ENCODE measurements around the gene RFX2. TPM values are rescaled to one million over a fixed set of nuclear protein-coding genes. Genes with fewer than 3 reads are reported as not detected.

Gene RFX2
- total RNA-seq, 3 donors from 2014 or later, result 6.1 to 16.2 (median 9.2) TPM

DNA sequence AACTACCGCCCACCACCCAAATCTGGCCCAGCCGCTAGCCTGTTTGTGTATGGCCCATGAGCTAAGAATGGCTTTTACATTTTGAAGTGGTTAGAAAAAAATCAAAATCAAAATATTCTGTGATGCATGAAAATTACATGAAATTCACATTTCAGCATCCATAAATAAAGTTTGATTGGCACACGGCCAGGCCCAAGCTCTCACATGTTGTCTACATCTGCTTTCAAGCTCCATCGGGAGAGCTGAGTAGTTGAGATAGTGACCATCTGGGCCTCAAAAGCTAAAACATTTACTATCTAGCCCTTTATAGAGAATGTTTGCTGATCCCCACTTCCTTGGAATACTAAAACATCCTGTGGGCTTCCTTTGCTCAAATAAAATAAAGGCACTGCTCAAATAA is 14.5 kb downstream of the RFX2 start:
- Histone ChIP-seq H3K27ac (peak overlapping the region; percentile 16 to 30), H3K27me3 (no peaks in the 10 kb centered on the region), H3K4me1 (peaks cover 0 to 4% of the 10 kb centered on the region in 2 donors), H3K36me3 (no peaks in the 10 kb centered on the region), H3K9me3 (no peaks in the 10 kb centered on the region), H3K4me3 (no peak overlapping the region)
- intact Hi-C loops (cut with DNase I; ENCODE audit: low total_unique reads), result no loop called here
- no peak for DNase-seq (ENCODE audit: low spot score in 2 of 2)
- no peak for TF ChIP-seq POLR2A (IDR thresholded peaks at IDR 0.05)
- TF ChIP-seq, protein P1, sequence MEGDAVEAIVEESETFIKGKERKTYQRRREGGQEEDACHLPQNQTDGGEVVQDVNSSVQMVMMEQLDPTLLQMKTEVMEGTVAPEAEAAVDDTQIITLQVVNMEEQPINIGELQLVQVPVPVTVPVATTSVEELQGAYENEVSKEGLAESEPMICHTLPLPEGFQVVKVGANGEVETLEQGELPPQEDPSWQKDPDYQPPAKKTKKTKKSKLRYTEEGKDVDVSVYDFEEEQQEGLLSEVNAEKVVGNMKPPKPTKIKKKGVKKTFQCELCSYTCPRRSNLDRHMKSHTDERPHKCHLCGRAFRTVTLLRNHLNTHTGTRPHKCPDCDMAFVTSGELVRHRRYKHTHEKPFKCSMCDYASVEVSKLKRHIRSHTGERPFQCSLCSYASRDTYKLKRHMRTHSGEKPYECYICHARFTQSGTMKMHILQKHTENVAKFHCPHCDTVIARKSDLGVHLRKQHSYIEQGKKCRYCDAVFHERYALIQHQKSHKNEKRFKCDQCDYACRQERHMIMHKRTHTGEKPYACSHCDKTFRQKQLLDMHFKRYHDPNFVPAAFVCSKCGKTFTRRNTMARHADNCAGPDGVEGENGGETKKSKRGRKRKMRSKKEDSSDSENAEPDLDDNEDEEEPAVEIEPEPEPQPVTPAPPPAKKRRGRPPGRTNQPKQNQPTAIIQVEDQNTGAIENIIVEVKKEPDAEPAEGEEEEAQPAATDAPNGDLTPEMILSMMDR (IDR thresholded peaks at IDR 0.05), result no peak
- TF ChIP-seq POLR2AphosphoS5 (IDR thresholded peaks at IDR 0.05), result no peak

- peak; percentile 82 to 88 for DNase-seq (ENCODE audit: low spot score in 2 of 2)
- TF ChIP-seq, protein P1 (IDR thresholded peaks at IDR 0.05), result peak in 2 of 3 donors; percentile 35 to 41
- TF ChIP-seq POLR2AphosphoS5 (IDR thresholded peaks at IDR 0.05) (peak; percentile 9 to 57 (median 55)), POLR2A (IDR thresholded peaks at IDR 0.05) (no peak)
- intact Hi-C loops (cut with DNase I; ENCODE audit: low total_unique reads), result no loop called here
- Histone ChIP-seq H3K27me3 (no peaks in the 10 kb centered on the region), H3K4me3 (peak overlapping the region; percentile 5 to 58 (median 32)), H3K27ac (peak overlapping the region; percentile 85 to 90), H3K36me3 (no peaks in the 10 kb centered on the region), H3K9me3 (no peaks in the 10 kb centered on the region), H3K4me1 (peaks cover 0 to 5% of the 10 kb centered on the region in 2 donors)
Measured at GRCh38 chr19:6092329-6093286, 17.7 kb downstream of the RFX2 start.

- Histone ChIP-seq H3K4me1 (peaks cover 0 to 11% of the 10 kb centered on the region in 2 donors), H3K27ac (peak overlapping the region; percentile 85 to 90), H3K36me3 (no peaks in the 10 kb centered on the region), H3K9me3 (no peaks in the 10 kb centered on the region), H3K27me3 (no peaks in the 10 kb centered on the region), H3K4me3 (peak overlapping the region; percentile 5 to 58 (median 32))
- intact Hi-C loops (cut with DNase I; ENCODE audit: low total_unique reads), result no loop called here
- no peak for DNase-seq (ENCODE audit: low spot score in 2 of 2)
- TF ChIP-seq POLR2A (IDR thresholded peaks at IDR 0.05) (no peak), POLR2AphosphoS5 (IDR thresholded peaks at IDR 0.05) (no peak)
- TF ChIP-seq, protein P1 (IDR thresholded peaks at IDR 0.05), result no peak
Measured at GRCh38 chr19:6091771-6092291, 18.5 kb downstream of the RFX2 start.

DNA sequence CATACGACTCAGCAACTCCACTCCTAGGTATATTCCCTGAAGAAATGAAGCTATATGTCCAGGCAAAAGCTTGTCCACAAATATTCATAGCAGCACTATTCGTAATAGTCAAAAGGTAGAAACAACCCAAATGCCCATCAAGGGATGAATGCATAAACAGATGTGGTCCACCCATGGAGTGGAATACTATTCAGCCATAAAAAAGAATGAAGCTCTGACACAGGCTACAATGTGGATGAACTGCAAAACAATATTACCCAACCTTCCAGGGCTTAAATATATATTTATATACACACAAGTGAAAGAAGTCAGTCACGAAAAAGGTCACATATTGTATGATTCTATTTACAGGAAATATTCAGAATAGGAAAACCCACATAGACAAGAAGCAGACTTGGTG is 19.7 kb downstream of the RFX2 start:
- peak overlapping the region in 1 of 2 donors; percentile 13 for H3K27ac ChIP-seq
- no peaks in the 10 kb centered on the region for H3K27me3 ChIP-seq
- H3K36me3 ChIP-seq, result no peaks in the 10 kb centered on the region
- H3K4me3 ChIP-seq, result no peak overlapping the region
- no peak for DNase-seq (ENCODE audit: low spot score in 2 of 2)
- intact Hi-C loops (cut with DNase I; ENCODE audit: low total_unique reads), result no loop called here
- TF ChIP-seq POLR2A (IDR thresholded peaks at IDR 0.05), result no peak
- no peak for TF ChIP-seq POLR2AphosphoS5 (IDR thresholded peaks at IDR 0.05)
- TF ChIP-seq, protein P1 (IDR thresholded peaks at IDR 0.05), result no peak
- peaks cover 0 to 11% of the 10 kb centered on the region in 2 donors for H3K4me1 ChIP-seq
- no peaks in the 10 kb centered on the region for H3K9me3 ChIP-seq

DNA sequence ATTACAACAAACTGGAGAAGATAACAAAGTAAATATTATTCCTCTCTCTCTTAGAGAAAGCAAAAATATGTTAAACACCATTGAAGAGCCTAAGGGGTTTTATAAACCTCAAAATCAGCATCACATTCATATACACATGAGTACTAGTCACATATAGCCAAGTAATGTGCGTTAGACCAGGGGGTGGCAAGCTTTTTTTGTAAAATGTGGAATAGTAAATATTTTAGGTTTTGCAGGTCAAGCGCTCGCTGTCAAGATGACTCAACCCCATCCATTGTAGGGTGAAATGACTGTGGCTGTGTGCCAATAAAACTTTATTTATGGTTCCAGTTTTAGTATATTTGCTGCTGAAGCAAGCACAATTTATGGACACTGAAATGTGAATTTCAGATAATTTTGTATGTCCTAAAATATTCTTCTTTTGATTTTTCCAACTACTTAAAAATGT is 21.7 kb downstream of the RFX2 start:
- Histone ChIP-seq H3K9me3 (no peaks in the 10 kb centered on the region), H3K4me3 (no peak overlapping the region), H3K27me3 (no peaks in the 10 kb centered on the region), H3K4me1 (peaks cover 0 to 11% of the 10 kb centered on the region in 2 donors), H3K27ac (peak overlapping the region; percentile 81 to 84), H3K36me3 (no peaks in the 10 kb centered on the region)
- no peak for TF ChIP-seq POLR2AphosphoS5 (IDR thresholded peaks at IDR 0.05)
- TF ChIP-seq, protein P1 (IDR thresholded peaks at IDR 0.05), result no peak
- no peak for TF ChIP-seq POLR2A (IDR thresholded peaks at IDR 0.05)
- DNase-seq (ENCODE audit: low spot score in 2 of 2), result no peak
- intact Hi-C loops (cut with DNase I; ENCODE audit: low total_unique reads), result no loop called here

Measured in breast epithelium (tissue), 4 donors.